ENCODE data around the gene RNF181. TPM values are rescaled to one million over a fixed set of nuclear protein-coding genes. Genes with fewer than 3 reads are reported as not detected.

Gene RNF181
- total RNA-seq, 1 experiment from 2014 or later: 125 TPM

GRCh38 chr2:85578243-85579180 is 17.0 kb upstream of the RNF181 start:
- CTCF ChIA-PET: interaction anchor here (0.6 to 1.3 kb wide), 6 partner anchors 12 to 157 kb away, joined by 3 to 6 read pairs (median 4); no protein-coding TSS in a partner anchor
- Mint-ChIP-seq H3K27me3 (ENCODE audit: insufficient read depth, unreplicated experiment) (no peaks in the 10 kb centered on the region), H3K4me1 (ENCODE audit: insufficient read depth, unreplicated experiment) (peaks cover 11% of the 10 kb centered on the region), H3K4me3 (ENCODE audit: unreplicated experiment) (peak overlapping the region; percentile 79), H3K27ac (ENCODE audit: low read depth, unreplicated experiment) (peak overlapping the region; percentile 94), H3K36me3 (ENCODE audit: insufficient read depth, unreplicated experiment) (peaks cover 36% of the 10 kb centered on the region), H3K9me3 (ENCODE audit: unreplicated experiment) (no peaks in the 10 kb centered on the region)
- intact Hi-C loops (cut with micrococcal nuclease): no loop called here
- POLR2A ChIA-PET: interaction anchor here (0.6 to 5.4 kb wide), 30 partner anchors 9 to 252 kb away, joined by 3 to 113 read pairs (median 7); partner anchors contain the start of genes C2orf68, GGCX, MAT2A and RNF181
- BruUV-seq (replicated peaks): no TSS peak
- TF ChIP-seq, protein P1, sequence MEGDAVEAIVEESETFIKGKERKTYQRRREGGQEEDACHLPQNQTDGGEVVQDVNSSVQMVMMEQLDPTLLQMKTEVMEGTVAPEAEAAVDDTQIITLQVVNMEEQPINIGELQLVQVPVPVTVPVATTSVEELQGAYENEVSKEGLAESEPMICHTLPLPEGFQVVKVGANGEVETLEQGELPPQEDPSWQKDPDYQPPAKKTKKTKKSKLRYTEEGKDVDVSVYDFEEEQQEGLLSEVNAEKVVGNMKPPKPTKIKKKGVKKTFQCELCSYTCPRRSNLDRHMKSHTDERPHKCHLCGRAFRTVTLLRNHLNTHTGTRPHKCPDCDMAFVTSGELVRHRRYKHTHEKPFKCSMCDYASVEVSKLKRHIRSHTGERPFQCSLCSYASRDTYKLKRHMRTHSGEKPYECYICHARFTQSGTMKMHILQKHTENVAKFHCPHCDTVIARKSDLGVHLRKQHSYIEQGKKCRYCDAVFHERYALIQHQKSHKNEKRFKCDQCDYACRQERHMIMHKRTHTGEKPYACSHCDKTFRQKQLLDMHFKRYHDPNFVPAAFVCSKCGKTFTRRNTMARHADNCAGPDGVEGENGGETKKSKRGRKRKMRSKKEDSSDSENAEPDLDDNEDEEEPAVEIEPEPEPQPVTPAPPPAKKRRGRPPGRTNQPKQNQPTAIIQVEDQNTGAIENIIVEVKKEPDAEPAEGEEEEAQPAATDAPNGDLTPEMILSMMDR (IDR thresholded peaks at IDR 0.05; ENCODE audit: unreplicated experiment): no peak
- peak; percentile 25 for DNase-seq (ENCODE audit: unreplicated experiment)

- no peak for DNase-seq (ENCODE audit: unreplicated experiment)
- H3K4me1 Mint-ChIP-seq (ENCODE audit: insufficient read depth, unreplicated experiment): peaks cover 11% of the 10 kb centered on the region
- intact Hi-C loops (cut with micrococcal nuclease): no loop called here
- H3K27me3 Mint-ChIP-seq (ENCODE audit: insufficient read depth, unreplicated experiment): no peaks in the 10 kb centered on the region
- TF ChIP-seq, protein P1 (IDR thresholded peaks at IDR 0.05; ENCODE audit: unreplicated experiment): no peak
- peaks cover 42% of the 10 kb centered on the region for H3K36me3 Mint-ChIP-seq (ENCODE audit: insufficient read depth, unreplicated experiment)
- ChIA-PET POLR2A (interaction anchor here (0.7 to 5.4 kb wide), 11 partner anchors 8 to 253 kb away, joined by 3 to 113 read pairs (median 6); partner anchors contain the start of genes RNF181, TGOLN2 and TMEM150A), CTCF (interaction anchor here (0.6 to 1.3 kb wide), 3 partner anchors 11 to 666 kb away, joined by 3 to 4 read pairs (median 4); no protein-coding TSS in a partner anchor)
- BruUV-seq (replicated peaks): no TSS peak
- H3K4me3 Mint-ChIP-seq (ENCODE audit: unreplicated experiment): peak overlapping the region; percentile 79
- H3K27ac Mint-ChIP-seq (ENCODE audit: low read depth, unreplicated experiment): peak overlapping the region; percentile 94
- H3K9me3 Mint-ChIP-seq (ENCODE audit: unreplicated experiment): no peaks in the 10 kb centered on the region
These were observed 16.1 kb upstream of the RNF181 start for GRCh38 chr2:85579266-85579935.

DNA sequence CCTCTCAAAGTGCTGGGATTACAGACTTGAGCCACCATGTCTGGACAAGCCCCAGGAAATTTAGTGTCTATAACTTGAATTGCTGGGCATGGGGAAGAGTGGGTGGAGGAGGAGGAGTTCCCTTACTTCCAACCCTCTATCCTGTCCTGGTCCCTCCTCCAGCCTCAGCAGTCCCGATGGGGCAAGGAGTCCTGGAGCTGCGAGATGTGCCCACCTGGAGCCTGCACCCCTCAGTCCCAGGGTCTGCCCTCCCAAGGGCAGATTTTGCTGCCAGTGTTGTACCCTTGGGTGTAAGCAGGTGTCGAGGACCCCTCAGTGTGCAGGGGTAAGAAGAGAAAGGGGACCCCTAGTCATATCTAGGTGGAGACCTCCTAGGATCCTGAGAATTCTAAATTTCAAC is 15.3 kb upstream of the RNF181 start:
- H3K27me3 Mint-ChIP-seq (ENCODE audit: insufficient read depth, unreplicated experiment): no peaks in the 10 kb centered on the region
- H3K4me3 Mint-ChIP-seq (ENCODE audit: unreplicated experiment): no peak overlapping the region
- no TSS peak for BruUV-seq (replicated peaks)
- intact Hi-C loops (cut with micrococcal nuclease): no loop called here
- ChIA-PET CTCF (interaction anchor here (0.5 to 1.1 kb wide), 2 partner anchors 12 to 13 kb away, joined by 3 to 5 read pairs; no protein-coding TSS in a partner anchor), POLR2A (interaction anchor here (0.7 to 5.4 kb wide), 7 partner anchors 9 to 143 kb away, joined by 3 to 113 read pairs (median 3); partner anchors contain the start of gene RNF181)
- TF ChIP-seq, protein P1 (IDR thresholded peaks at IDR 0.05; ENCODE audit: unreplicated experiment): no peak
- DNase-seq (ENCODE audit: unreplicated experiment): no peak
- H3K36me3 Mint-ChIP-seq (ENCODE audit: insufficient read depth, unreplicated experiment): peaks cover 42% of the 10 kb centered on the region
- H3K27ac Mint-ChIP-seq (ENCODE audit: low read depth, unreplicated experiment): no peak overlapping the region
- no peaks in the 10 kb centered on the region for H3K9me3 Mint-ChIP-seq (ENCODE audit: unreplicated experiment)
- peaks cover 17% of the 10 kb centered on the region for H3K4me1 Mint-ChIP-seq (ENCODE audit: insufficient read depth, unreplicated experiment)

All from MCF 10A (cell line).